ENCODE results near the gene PHF11. TPM values are rescaled to one million over a fixed set of nuclear protein-coding genes. Genes with fewer than 3 reads are reported as not detected.

PHF11 gene
- total RNA-seq, 8 experiments from 2014 or later, result 0.82 to 28.8 (median 5.5) TPM

DNA sequence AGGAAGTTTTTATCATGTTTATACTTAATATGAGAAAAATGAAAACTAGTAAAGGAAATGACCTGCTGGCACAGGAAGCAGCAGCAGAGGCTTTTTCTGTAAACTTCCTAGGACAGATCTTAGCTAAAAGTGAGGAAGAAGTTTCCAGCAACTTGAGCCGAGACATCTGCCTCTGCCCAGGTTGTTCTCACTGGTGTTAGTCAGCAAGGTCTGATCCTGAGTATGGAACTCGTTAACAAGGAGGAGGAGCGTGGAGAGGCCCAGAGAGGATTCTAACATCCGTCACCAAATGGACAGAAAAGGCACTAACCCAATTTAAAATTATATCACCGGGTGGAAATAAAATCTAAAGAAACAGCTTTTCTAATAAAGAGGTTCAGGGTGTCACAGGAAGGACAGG lies 43.6 kb downstream of the PHF11 start:
- Histone ChIP-seq H3K4me3 (no peak overlapping the region), H3K4me1 (replicated peaks in 1 of 2) (no peaks in the 10 kb centered on the region), H3K27ac (no peak overlapping the region)
- ATAC-seq (replicated peaks in 6 of 8), result no peak
- 70 to 100% (median 89%) methylated on average over 1 to 5 of the region's 5 CpGs; no CpG with 5 or more reads in 3 of the 10 experiments for WGBS, 10 experiments
- in situ Hi-C loops (cut with MboI; ENCODE audit: low pct_unique_long_range_greater_than_20kb in 2 of 9, low sequenced_read_pairs in 9 of 9, unreplicated experiment in 9 of 9), result no loop called here

DNA sequence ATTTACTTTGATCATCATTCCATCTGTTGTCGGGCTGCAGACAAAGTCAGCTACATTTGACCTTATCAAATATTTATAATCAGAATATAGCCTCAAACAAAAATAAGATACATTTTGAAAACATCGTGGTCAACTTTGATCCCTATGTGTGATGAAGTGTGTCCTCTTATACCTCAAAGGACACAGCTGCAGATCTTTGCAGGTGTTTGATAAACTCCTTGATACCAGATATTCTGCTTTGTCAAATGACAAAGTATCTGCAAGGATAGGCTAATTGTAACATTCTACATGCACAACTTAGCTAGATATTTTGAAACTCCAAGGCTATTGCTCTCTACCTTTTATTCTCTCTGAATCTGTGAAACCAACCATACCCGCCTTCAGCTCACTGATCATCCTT lies 44.0 kb downstream of the PHF11 start:
- H3K4me1 ChIP-seq (replicated peaks in 1 of 2), result no peaks in the 10 kb centered on the region
- no peak overlapping the region for H3K27ac ChIP-seq
- no peak overlapping the region for H3K4me3 ChIP-seq
- in situ Hi-C loops (cut with MboI; ENCODE audit: low pct_unique_long_range_greater_than_20kb in 2 of 9, low sequenced_read_pairs in 9 of 9, unreplicated experiment in 9 of 9), result no loop called here
- ATAC-seq (replicated peaks in 6 of 8), result no peak
- 92 to 100% (median 100%) methylated on average over 1 to 3 of the region's 3 CpGs; no CpG with 5 or more reads in 1 of the 10 experiments for WGBS, 10 experiments

DNA sequence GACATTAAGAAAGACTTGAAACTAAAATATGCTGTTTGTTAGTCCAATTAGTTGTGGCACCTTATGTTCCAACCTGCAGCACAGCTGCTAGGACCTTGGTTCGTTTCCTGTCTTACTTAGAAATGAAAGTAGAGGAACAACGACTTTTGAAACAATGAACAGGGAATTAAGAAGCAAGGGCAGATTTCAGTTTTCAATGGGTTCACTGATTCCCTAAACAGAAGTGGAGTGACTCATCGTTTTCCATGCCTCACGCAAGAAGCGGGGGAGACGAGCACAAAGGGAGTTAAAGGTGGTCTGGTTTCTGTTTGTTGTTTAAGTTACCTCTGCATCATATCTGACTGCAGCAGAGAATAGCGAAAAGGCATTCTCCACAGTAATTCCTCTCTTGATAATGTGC lies 44.8 kb downstream of the PHF11 start:
- Histone ChIP-seq H3K4me1 (replicated peaks in 1 of 2) (no peaks in the 10 kb centered on the region), H3K27ac (no peak overlapping the region), H3K4me3 (no peak overlapping the region)
- in situ Hi-C loops (cut with MboI; ENCODE audit: low pct_unique_long_range_greater_than_20kb in 2 of 9, low sequenced_read_pairs in 9 of 9, unreplicated experiment in 9 of 9), result no loop called here
- 73 to 100% (median 88%) methylated on average over 1 to 7 of the region's 7 CpGs; no CpG with 5 or more reads in 1 of the 10 experiments for WGBS, 10 experiments
- no peak for ATAC-seq (replicated peaks in 6 of 8)

GRCh38 chr13:49543656-49544055 lies 47.9 kb downstream of the PHF11 start:
- WGBS, 10 experiments, result 87 to 100% (median 100%) methylated on average over 1 to 3 of the region's 3 CpGs; no CpG with 5 or more reads in 2 of the 10 experiments
- ATAC-seq (replicated peaks in 6 of 8), result no peak
- no peak overlapping the region for H3K27ac ChIP-seq
- H3K4me1 ChIP-seq (replicated peaks in 1 of 2), result no peaks in the 10 kb centered on the region
- in situ Hi-C loops (cut with MboI; ENCODE audit: low pct_unique_long_range_greater_than_20kb in 2 of 9, low sequenced_read_pairs in 9 of 9, unreplicated experiment in 9 of 9), result no loop called here
- no peak overlapping the region for H3K4me3 ChIP-seq

GRCh38 chr13:49545661-49546060 lies 49.9 kb downstream of the PHF11 start:
- ATAC-seq (replicated peaks in 6 of 8), result peak in 1 of 8 experiments; percentile 82
- in situ Hi-C loops (cut with MboI; ENCODE audit: low pct_unique_long_range_greater_than_20kb in 2 of 9, low sequenced_read_pairs in 9 of 9, unreplicated experiment in 9 of 9), result no loop called here
- H3K4me3 ChIP-seq, result no peak overlapping the region
- 59 to 100% (median 94%) methylated on average over 1 to 4 of the region's 4 CpGs; no CpG with 5 or more reads in 2 of the 10 experiments for WGBS, 10 experiments
- H3K4me1 ChIP-seq (replicated peaks in 1 of 2), result no peaks in the 10 kb centered on the region
- no peak overlapping the region for H3K27ac ChIP-seq

DNA sequence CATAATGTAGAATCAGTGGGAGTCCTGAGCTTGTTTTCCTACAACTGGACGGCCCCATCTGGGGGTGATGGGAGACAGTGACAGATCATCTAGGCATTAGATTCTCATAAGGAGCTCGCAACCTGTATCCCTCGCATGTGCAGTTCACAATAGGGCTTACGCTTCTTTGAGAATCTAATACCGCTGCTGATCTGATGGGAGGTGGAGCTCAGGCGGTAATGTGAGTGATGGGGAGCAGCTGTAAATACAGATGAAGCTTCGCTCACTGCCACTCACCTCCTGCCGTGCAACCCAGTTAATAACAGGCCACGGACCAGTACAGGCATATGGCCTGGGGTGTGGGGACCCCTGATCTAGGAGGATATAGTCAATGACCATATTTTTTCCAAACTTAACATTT lies 50.8 kb downstream of the PHF11 start:
- H3K4me3 ChIP-seq, result no peak overlapping the region
- H3K27ac ChIP-seq, result no peak overlapping the region
- no peaks in the 10 kb centered on the region for H3K4me1 ChIP-seq (replicated peaks in 1 of 2)
- in situ Hi-C loops (cut with MboI; ENCODE audit: low pct_unique_long_range_greater_than_20kb in 2 of 9, low sequenced_read_pairs in 9 of 9, unreplicated experiment in 9 of 9), result no loop called here
- 60 to 100% (median 90%) methylated on average over 1 to 9 of the region's 9 CpGs; no CpG with 5 or more reads in 3 of the 10 experiments for WGBS, 10 experiments
- ATAC-seq (replicated peaks in 6 of 8), result no peak

- WGBS, 10 experiments, result 5 to 100% (median 93%) methylated on average over 1 to 8 of the region's 15 CpGs; no CpG with 5 or more reads in 1 of the 10 experiments
Observed at GRCh38 chr13:49549289-49549688, 53.5 kb downstream of the PHF11 start.

DNA sequence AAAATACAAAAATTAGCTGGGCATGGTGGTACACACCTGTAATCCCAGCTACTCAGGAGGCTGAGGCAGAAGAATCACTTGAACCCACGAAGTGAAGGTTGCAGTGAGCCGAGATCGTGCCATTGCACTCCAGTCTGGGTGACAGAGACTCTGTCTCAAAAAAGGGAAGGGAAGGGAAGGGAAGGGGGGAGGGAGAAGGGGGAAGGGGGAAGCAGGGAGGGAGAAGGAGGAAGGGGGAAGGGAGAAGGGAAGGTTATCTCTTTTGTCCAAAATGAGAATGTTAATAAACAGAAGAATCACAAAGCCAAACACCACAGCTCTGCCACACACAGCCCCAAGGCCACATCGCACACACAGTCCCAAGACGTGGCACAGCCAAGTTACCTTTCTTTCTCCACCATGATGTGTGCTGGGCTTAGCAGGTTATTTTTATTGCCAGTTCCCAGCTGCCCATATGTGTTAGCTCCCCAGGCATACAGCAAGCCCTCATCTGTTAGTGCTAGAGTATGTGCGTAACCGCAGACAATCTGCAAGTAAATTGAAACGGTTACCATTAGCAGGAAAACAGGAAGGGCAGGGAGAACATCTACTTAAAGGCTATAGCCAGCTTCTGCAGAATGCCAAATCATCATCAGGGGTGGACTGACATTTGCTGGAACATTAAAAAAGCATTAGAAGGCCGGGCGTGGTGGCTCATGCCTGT lies 55.3 kb downstream of the PHF11 start:
- Histone ChIP-seq H3K4me3 (no peak overlapping the region), H3K27ac (no peak overlapping the region), H3K4me1 (replicated peaks in 1 of 2) (no peaks in the 10 kb centered on the region)
- ATAC-seq (replicated peaks in 6 of 8), result no peak
- 70 to 100% (median 96%) methylated on average over 2 to 5 of the region's 10 CpGs; no CpG with 5 or more reads in 3 of the 10 experiments for WGBS, 10 experiments
- in situ Hi-C loops (cut with MboI; ENCODE audit: low pct_unique_long_range_greater_than_20kb in 2 of 9, low sequenced_read_pairs in 9 of 9, unreplicated experiment in 9 of 9), result no loop called here

More at GRCh38 chr13:49549289-49549688, 53.5 kb downstream of the PHF11 start:
- Histone ChIP-seq H3K4me3 (no peak overlapping the region), H3K4me1 (replicated peaks in 1 of 2) (no peaks in the 10 kb centered on the region), H3K27ac (no peak overlapping the region)
- no peak for ATAC-seq (replicated peaks in 6 of 8)
- in situ Hi-C loops (cut with MboI; ENCODE audit: low pct_unique_long_range_greater_than_20kb in 2 of 9, low sequenced_read_pairs in 9 of 9, unreplicated experiment in 9 of 9), result no loop called here

DNA sequence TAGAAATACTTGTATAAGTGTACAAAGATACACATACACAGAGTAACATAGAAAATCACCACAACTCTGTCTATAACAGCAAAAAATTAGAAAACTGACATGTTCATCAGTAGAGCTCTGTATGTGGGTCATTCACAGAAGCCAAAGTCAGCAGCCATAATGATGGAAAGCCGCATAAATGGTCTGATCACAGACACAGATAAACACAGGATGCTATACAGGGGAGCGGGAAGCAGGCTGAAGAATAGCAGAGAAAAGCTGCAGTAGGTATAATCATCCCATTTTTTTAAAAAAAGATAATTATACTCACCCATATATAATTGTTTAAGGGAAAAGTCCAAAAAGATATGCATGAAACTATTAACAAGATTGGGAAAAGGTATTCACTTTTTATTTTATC lies 58.1 kb downstream of the PHF11 start:
- H3K4me3 ChIP-seq, result no peak overlapping the region
- in situ Hi-C loops (cut with MboI; ENCODE audit: low pct_unique_long_range_greater_than_20kb in 2 of 9, low sequenced_read_pairs in 9 of 9, unreplicated experiment in 9 of 9), result no loop called here
- WGBS, 10 experiments, result 43 to 100% (median 100%) methylated on average over 1 to 2 of the region's 2 CpGs; no CpG with 5 or more reads in 1 of the 10 experiments

GRCh38 chr13:49554387-49554786 lies 58.6 kb downstream of the PHF11 start:
- 80 to 100% (median 92%) methylated on average over 1 to 9 of the region's 11 CpGs; no CpG with 5 or more reads in 2 of the 10 experiments for WGBS, 10 experiments
- no peak for ATAC-seq (replicated peaks in 6 of 8)
- no peaks in the 10 kb centered on the region for H3K4me1 ChIP-seq (replicated peaks in 1 of 2)
- in situ Hi-C loops (cut with MboI; ENCODE audit: low pct_unique_long_range_greater_than_20kb in 2 of 9, low sequenced_read_pairs in 9 of 9, unreplicated experiment in 9 of 9), result no loop called here
- no peak overlapping the region for H3K4me3 ChIP-seq
- no peak overlapping the region for H3K27ac ChIP-seq

More for the DNA sequence above, 58.1 kb downstream of the PHF11 start:
- Histone ChIP-seq H3K4me1 (replicated peaks in 1 of 2) (no peaks in the 10 kb centered on the region), H3K27ac (no peak overlapping the region)
- no peak for ATAC-seq (replicated peaks in 6 of 8)

DNA sequence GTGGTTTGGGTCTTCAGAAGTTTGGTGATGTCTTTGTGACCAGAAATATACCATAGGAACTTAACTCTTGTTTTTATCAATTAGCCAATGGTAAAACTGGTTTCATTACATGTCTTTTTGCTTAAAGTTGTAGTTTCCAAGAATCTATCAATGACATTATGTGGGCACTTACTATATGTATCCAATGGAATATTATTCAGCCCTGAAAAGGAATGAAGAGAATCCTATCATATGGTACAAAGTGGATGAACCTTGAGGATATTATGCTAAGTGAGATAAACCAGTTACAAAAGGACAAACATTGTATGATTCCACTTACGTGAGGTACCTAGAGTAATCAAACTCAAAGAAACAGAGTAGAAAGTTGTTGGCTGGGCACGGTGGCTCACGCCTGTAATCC lies 63.3 kb downstream of the PHF11 start:
- in situ Hi-C loops (cut with MboI; ENCODE audit: low pct_unique_long_range_greater_than_20kb in 2 of 9, low sequenced_read_pairs in 9 of 9, unreplicated experiment in 9 of 9), result no loop called here
- no peak for ATAC-seq (replicated peaks in 6 of 8)
- WGBS, 10 experiments, result 80 to 100% (median 83%) methylated on average over 1 to 2 of the region's 3 CpGs; no CpG with 5 or more reads in 1 of the 10 experiments
- H3K27ac ChIP-seq, result no peak overlapping the region
- no peak overlapping the region for H3K4me3 ChIP-seq
- H3K4me1 ChIP-seq (replicated peaks in 1 of 2), result no peaks in the 10 kb centered on the region

DNA sequence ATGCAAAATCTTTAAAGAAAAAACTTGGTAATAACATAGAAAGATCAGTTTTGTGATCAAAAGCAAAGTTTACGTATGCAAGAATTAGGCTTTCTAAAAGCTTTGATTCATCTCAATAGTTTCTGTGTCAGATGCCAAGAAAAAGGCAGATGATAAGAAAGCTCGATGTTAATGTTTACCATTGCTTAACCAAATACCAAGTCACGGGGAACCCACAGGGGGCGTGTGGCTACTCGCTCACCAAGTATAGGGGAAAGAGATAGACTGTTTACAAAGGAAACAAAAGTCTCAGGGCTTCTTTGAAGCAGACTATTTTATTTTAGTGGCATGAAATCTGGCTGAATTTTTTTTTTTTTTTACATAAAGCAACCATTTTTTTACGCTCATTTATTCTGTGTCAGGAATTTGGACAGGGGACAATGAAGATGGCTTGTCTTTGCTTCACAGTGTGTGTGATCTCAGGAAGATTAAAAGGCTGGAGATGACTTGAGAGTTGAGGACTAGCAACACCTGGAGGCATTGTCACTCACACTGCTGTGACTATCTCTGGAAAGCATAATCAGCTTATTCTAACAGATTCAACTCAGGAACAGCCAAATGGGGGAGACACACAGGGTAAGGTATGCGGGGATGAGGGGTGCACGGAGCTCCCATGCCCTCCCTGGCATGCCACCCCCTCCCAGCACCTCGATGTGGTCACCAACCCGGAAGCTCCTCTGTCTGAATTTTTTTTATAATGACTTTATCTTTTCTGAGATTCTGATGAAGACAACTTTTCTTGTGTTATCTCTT lies 64.7 kb downstream of the PHF11 start:
- Histone ChIP-seq H3K27ac (no peak overlapping the region), H3K4me1 (replicated peaks in 1 of 2) (no peaks in the 10 kb centered on the region), H3K4me3 (no peak overlapping the region)
- in situ Hi-C loops (cut with MboI; ENCODE audit: low pct_unique_long_range_greater_than_20kb in 2 of 9, low sequenced_read_pairs in 9 of 9, unreplicated experiment in 9 of 9), result no loop called here
- peak in 1 of 8 experiments; percentile 71 for ATAC-seq (replicated peaks in 6 of 8)
- WGBS, 10 experiments, result 39 to 100% (median 70%) methylated on average over 1 to 10 of the region's 10 CpGs

DNA sequence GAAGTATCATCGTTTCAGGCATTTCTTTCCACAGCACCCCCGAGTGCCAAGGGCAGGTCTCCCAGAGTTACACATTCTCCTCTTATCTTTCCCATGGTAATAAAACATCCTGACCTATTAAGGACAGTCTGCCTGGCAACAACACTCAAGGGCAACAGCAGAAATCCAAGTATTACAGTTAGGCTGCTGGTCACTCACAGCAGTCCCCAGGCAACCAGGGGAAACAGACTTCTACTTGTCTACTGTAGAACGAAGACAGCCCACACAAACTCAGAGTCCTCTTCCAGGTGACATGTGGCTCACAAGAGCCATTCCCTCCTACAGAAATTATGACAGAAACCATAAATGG lies 65.3 kb downstream of the PHF11 start:
- Histone ChIP-seq H3K4me1 (replicated peaks in 1 of 2) (no peaks in the 10 kb centered on the region), H3K4me3 (no peak overlapping the region), H3K27ac (no peak overlapping the region)
- in situ Hi-C loops (cut with MboI; ENCODE audit: low pct_unique_long_range_greater_than_20kb in 2 of 9, low sequenced_read_pairs in 9 of 9, unreplicated experiment in 9 of 9), result no loop called here
- WGBS, 10 experiments, result 50 to 100% (median 83%) methylated on average over 1 to 3 of the region's 3 CpGs; no CpG with 5 or more reads in 2 of the 10 experiments
- peak in 3 of 8 experiments; percentile 23 to 92 (median 33) for ATAC-seq (replicated peaks in 6 of 8)
